ENCODE results near the gene ABCC4. TPM values are rescaled to one million over a fixed set of nuclear protein-coding genes. Genes with fewer than 3 reads are reported as not detected.
"Not testable (repeated sequence)": the region's sequence is repeated elsewhere in the genome, so short reads cannot be mapped to it uniquely, and the experiment has no call there.

The ABCC4 gene
- total RNA-seq, 1 donor from 2014 or later = 21.8 TPM

- DNase-seq (ENCODE audit: low read depth, low spot score) = no peak
- Mint-ChIP-seq H3K4me3 (no peak overlapping the region), H3K36me3 (ENCODE audit: low read depth) (peaks cover 19% of the 10 kb centered on the region), H3K27me3 (ENCODE audit: low read depth) (no peaks in the 10 kb centered on the region), H3K27ac (ENCODE audit: unreplicated experiment) (no peak overlapping the region), H3K4me1 (no peaks in the 10 kb centered on the region), H3K9me3 (no peaks in the 10 kb centered on the region)
- no peak for TF ChIP-seq CTCF (conservative IDR thresholded peaks at IDR 0.05)
These were observed 133.1 kb downstream of the ABCC4 start for GRCh38 chr13:95168191-95168590.

DNA sequence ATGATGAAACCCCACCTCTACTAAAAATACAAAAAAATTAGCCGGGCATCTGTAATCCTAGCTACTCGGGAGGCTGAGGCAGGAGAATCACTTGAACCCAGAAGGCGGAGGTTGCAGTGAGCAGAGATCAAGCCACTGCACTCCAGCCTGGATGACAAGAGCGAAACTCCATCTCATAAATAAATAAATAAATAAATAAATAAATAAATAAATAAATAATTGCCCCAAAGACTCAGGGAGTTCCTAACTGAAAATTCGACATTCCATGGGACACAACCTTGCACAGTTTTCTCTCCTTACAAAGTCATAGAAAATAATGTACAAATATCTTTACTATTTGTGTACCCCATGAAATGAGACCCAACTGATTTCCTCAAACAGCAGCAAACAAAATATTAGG, 134.2 kb downstream of the ABCC4 start:
- not testable (repeated sequence) for H3K27me3 Mint-ChIP-seq (ENCODE audit: low read depth); H3K9me3 Mint-ChIP-seq; H3K4me3 Mint-ChIP-seq; DNase-seq (ENCODE audit: low read depth, low spot score); H3K27ac Mint-ChIP-seq (ENCODE audit: unreplicated experiment); H3K4me1 Mint-ChIP-seq
- H3K36me3 Mint-ChIP-seq (ENCODE audit: low read depth) = peaks cover 15% of the 10 kb centered on the region

GRCh38 chr13:95164830-95165229, 136.4 kb downstream of the ABCC4 start:
- H3K36me3 Mint-ChIP-seq (ENCODE audit: low read depth) = peaks cover 15% of the 10 kb centered on the region
- no peaks in the 10 kb centered on the region for H3K9me3 Mint-ChIP-seq
- no peaks in the 10 kb centered on the region for H3K27me3 Mint-ChIP-seq (ENCODE audit: low read depth)
- no peak for DNase-seq (ENCODE audit: low read depth, low spot score)
- peaks cover 7% of the 10 kb centered on the region for H3K4me1 Mint-ChIP-seq
- TF ChIP-seq CTCF (conservative IDR thresholded peaks at IDR 0.05) = no peak
- H3K27ac Mint-ChIP-seq (ENCODE audit: unreplicated experiment) = no peak overlapping the region
- H3K4me3 Mint-ChIP-seq = no peak overlapping the region

DNA sequence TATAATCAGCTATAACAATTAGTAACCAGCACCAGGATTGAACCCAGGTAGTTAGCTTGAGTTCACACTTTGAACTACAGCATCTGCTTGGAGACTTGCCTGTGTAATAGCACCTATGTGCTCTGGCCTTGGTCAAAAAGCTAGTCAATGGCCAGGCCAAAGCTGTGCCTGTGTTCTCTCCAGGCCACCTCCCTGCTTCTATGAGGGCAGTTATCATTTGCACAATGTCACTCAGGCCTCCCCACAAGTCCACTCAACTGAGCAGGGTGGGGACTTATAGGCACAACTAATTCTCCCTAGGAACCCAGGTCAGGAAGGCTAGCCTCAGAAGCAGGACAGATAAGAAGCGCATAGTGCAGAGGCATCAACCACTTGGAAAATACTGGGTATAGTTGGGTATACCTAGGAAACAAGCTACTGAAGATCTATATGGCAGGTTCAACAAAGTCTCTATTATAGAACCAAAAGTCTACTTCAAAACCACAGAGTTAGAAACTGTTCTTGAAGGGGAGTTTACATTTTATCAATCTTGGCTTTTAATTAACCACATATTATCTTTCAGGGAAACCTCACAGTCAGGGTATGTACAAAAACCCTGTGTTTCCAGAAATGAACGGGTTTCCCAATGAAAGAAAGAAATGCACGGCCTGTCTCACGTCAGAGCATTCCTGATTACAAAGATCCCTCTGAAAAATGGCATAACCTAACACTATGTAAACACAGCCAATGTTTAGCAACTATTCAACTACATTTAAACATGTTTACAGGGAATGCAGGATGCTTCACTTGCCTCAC, 140.9 kb downstream of the ABCC4 start:
- Mint-ChIP-seq H3K9me3 (no peaks in the 10 kb centered on the region), H3K4me3 (no peak overlapping the region), H3K27me3 (ENCODE audit: low read depth) (no peaks in the 10 kb centered on the region), H3K36me3 (ENCODE audit: low read depth) (peaks cover 8% of the 10 kb centered on the region), H3K4me1 (peaks cover 19% of the 10 kb centered on the region), H3K27ac (ENCODE audit: unreplicated experiment) (peak overlapping the region; percentile 20)
- no peak for TF ChIP-seq CTCF (conservative IDR thresholded peaks at IDR 0.05)
- no peak for DNase-seq (ENCODE audit: low read depth, low spot score)

DNA sequence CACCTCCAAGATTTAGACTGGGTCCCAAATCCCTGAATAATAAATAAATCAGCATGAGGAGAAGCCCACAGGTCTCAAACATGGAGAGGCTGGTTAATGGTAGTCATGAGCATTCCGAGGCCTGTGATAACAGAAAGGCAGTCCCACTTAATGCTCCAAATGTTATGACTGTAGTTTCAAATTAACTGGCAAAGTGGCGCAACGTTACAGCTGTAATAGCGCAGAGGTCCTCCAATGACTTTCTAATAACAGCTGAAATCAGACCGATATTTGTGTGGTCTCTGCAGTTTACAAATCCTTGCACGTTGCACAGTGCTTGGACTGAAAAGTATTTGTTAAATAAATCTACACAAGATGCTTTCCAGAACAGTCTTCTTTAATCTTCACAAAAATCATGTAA, 141.8 kb downstream of the ABCC4 start:
- H3K27me3 Mint-ChIP-seq (ENCODE audit: low read depth) = no peaks in the 10 kb centered on the region
- peaks cover 27% of the 10 kb centered on the region for H3K4me1 Mint-ChIP-seq
- H3K9me3 Mint-ChIP-seq = no peaks in the 10 kb centered on the region
- no peak for DNase-seq (ENCODE audit: low read depth, low spot score)
- H3K36me3 Mint-ChIP-seq (ENCODE audit: low read depth) = peaks cover 8% of the 10 kb centered on the region
- H3K27ac Mint-ChIP-seq (ENCODE audit: unreplicated experiment) = no peak overlapping the region
- H3K4me3 Mint-ChIP-seq = no peak overlapping the region
- TF ChIP-seq CTCF (conservative IDR thresholded peaks at IDR 0.05) = no peak

DNA sequence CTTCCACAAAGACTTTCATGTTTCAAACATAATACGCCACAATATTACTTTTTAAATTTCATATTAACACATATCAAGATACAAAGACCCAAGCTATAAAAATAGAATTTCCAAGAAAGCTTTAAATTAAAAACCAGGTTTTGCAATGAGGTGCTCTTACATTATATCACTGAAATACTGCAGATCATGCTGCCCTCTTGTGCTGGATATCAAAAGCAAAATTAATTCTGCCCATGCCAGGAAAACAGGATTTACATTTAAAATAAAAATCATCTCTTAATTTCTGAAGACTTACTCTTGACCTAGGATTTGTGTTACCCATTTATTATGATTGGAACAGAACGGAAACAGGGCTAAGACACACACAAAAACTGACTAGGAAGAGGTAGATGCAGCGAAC, 145.0 kb downstream of the ABCC4 start:
- peaks cover 31% of the 10 kb centered on the region for H3K4me1 Mint-ChIP-seq
- DNase-seq (ENCODE audit: low read depth, low spot score) = no peak
- no peak overlapping the region for H3K4me3 Mint-ChIP-seq
- no peaks in the 10 kb centered on the region for H3K27me3 Mint-ChIP-seq (ENCODE audit: low read depth)
- peak; percentile 65 for TF ChIP-seq CTCF (conservative IDR thresholded peaks at IDR 0.05)
- no peaks in the 10 kb centered on the region for H3K9me3 Mint-ChIP-seq
- no peaks in the 10 kb centered on the region for H3K36me3 Mint-ChIP-seq (ENCODE audit: low read depth)
- no peak overlapping the region for H3K27ac Mint-ChIP-seq (ENCODE audit: unreplicated experiment)
